Chondrocyte (in vitro differentiated cells): ENCODE measurements around the gene LRRC26. TPM values are rescaled to one million over a fixed set of nuclear protein-coding genes. Genes with fewer than 3 reads are reported as not detected.
A peak's percentile ranks its signal among the peaks of the same experiment; 100 is the strongest.

ENCODE experiments used
- DNase-seq: peaks from one replicate; pipeline ENCODE4 v3.0.0; 2021; ENCODE audit warnings: mixed read lengths, low spot score
- H3K27ac Mint-ChIP-seq: one replicate; pipeline ENCODE4 v1.8.0; 2021; ENCODE audit warnings: mild to moderate bottlenecking, moderate library complexity, mixed read lengths; ENCODE audit not compliant: unreplicated experiment
- H3K27me3 Mint-ChIP-seq: 2 replicates; pipeline ENCODE4 v1.8.0; 2021; ENCODE audit warnings: low read depth, mixed read lengths
- H3K36me3 Mint-ChIP-seq: 2 replicates; pipeline ENCODE4 v1.8.0; 2021; ENCODE audit warnings: low read depth, mixed read lengths
- H3K4me1 Mint-ChIP-seq: 2 replicates; pipeline ENCODE4 v1.8.0; 2021; ENCODE audit warnings: low read depth, mild to moderate bottlenecking, mixed read lengths
- H3K4me3 Mint-ChIP-seq: one replicate; pipeline ENCODE4 v1.8.0; 2021; ENCODE audit warnings: mild to moderate bottlenecking, moderate library complexity, mixed read lengths; ENCODE audit not compliant: unreplicated experiment
- H3K9me3 Mint-ChIP-seq: 2 replicates; pipeline ENCODE4 v1.8.0; 2021; ENCODE audit warnings: low read depth, mixed read lengths
- CTCF ChIP-seq: fragments of 200-600 bp; sonication (generic); IDR thresholded peaks from 2 replicates; pipeline ENCODE4 v1.5.0; 2021; ENCODE audit warnings: antibody characterized with exemption, mild to moderate bottlenecking, moderate library complexity
- total RNA-seq: library from RNA; stranded (reverse); gene quantifications from 3 replicates; pipeline ENCODE4 v1.2.1, GENCODE V29; 2021

Gene LRRC26
- total RNA-seq, 1 donor from 2014 or later, result not detected

- Mint-ChIP-seq H3K36me3 (peaks cover 8% of the 10 kb centered on the region), H3K9me3 (no peaks in the 10 kb centered on the region), H3K27ac (peak within 1 kb of the TSS; percentile 96), H3K4me3 (peak within 1 kb of the TSS; percentile 94), H3K4me1 (peaks cover 36% of the 10 kb centered on the region), H3K27me3 (no peaks in the 10 kb centered on the region)
- DNase-seq, result no peak
- peak; percentile 74 for TF ChIP-seq CTCF
These were observed 18.8 kb upstream of the LRRC26 start, which contains the start of the genes ANAPC2 and SSNA1 for GRCh38 chr9:137188490-137189296. ANAPC2 (minus strand) TSS chr9:137188560; CDS start chr9:137188532, 28 bp downstream. SSNA1 (plus strand) TSS chr9:137188676; CDS start chr9:137188727, 51 bp downstream.

GRCh38 chr9:137188086-137188489 is 18.2 kb upstream of the LRRC26 start:
- H3K27ac Mint-ChIP-seq, result peak overlapping the region; percentile 91
- DNase-seq, result no peak
- peak overlapping the region; percentile 85 for H3K4me3 Mint-ChIP-seq
- no peak for TF ChIP-seq CTCF
- no peaks in the 10 kb centered on the region for H3K27me3 Mint-ChIP-seq
- H3K36me3 Mint-ChIP-seq, result peaks cover 8% of the 10 kb centered on the region
- peaks cover 36% of the 10 kb centered on the region for H3K4me1 Mint-ChIP-seq
- H3K9me3 Mint-ChIP-seq, result no peaks in the 10 kb centered on the region

DNA sequence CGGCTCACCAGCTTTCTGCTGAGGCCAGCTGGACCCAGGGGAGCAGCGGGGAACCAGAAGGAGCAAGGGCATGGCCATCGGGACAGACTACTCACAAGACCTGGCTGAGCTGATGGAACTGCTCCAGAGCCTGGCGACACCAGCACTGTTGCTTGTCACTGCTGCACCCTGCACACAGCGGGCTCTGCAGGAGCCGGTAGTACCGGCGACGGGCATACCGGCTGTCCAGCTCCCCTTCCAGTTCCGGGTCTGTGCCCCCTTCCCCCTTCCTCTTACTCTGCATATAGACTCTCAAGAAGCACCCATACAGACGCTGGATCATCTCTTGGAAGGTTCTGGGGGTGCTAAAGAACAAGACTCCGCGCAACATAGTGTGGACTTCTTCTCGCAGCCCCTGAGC is 17.5 kb upstream of the LRRC26 start:
- peaks cover 36% of the 10 kb centered on the region for H3K4me1 Mint-ChIP-seq
- H3K27me3 Mint-ChIP-seq, result no peaks in the 10 kb centered on the region
- H3K27ac Mint-ChIP-seq, result peak overlapping the region; percentile 63
- no peaks in the 10 kb centered on the region for H3K9me3 Mint-ChIP-seq
- peaks cover 8% of the 10 kb centered on the region for H3K36me3 Mint-ChIP-seq
- H3K4me3 Mint-ChIP-seq, result peak overlapping the region; percentile 85
- no peak for TF ChIP-seq CTCF
- DNase-seq, result no peak

- peaks cover 36% of the 10 kb centered on the region for H3K4me1 Mint-ChIP-seq
- no peaks in the 10 kb centered on the region for H3K27me3 Mint-ChIP-seq
- H3K9me3 Mint-ChIP-seq, result no peaks in the 10 kb centered on the region
- no peak for DNase-seq
- H3K27ac Mint-ChIP-seq, result no peak overlapping the region
- peaks cover 12% of the 10 kb centered on the region for H3K36me3 Mint-ChIP-seq
- TF ChIP-seq CTCF, result no peak
- H3K4me3 Mint-ChIP-seq, result peak overlapping the region; percentile 85
These were observed 16.5 kb upstream of the LRRC26 start for GRCh38 chr9:137186385-137186784.

GRCh38 chr9:137185921-137186320 is 16.1 kb upstream of the LRRC26 start:
- Mint-ChIP-seq H3K27me3 (no peaks in the 10 kb centered on the region), H3K36me3 (peaks cover 12% of the 10 kb centered on the region), H3K27ac (no peak overlapping the region), H3K4me3 (no peak overlapping the region), H3K9me3 (no peaks in the 10 kb centered on the region), H3K4me1 (peaks cover 34% of the 10 kb centered on the region)
- no peak for TF ChIP-seq CTCF
- DNase-seq, result no peak
